Measurements from ENCODE around the gene TBXA2R. TPM values are rescaled to one million over a fixed set of nuclear protein-coding genes. Genes with fewer than 3 reads are reported as not detected.

TBXA2R gene
- total RNA-seq, 1 donor: 1.4 TPM

GRCh38 chr19:3634496-3635045, 27.9 kb upstream of the TBXA2R start:
- Histone ChIP-seq H2AFZ (ENCODE audit: low read length) (no peak overlapping the region), H3K79me2 (ENCODE audit: insufficient read depth, low read length) (no peaks in the 10 kb centered on the region), H3K4me1 (ENCODE audit: insufficient read depth, low read length) (no peaks in the 10 kb centered on the region), H3K27ac (ENCODE audit: low read depth, low read length) (no peak overlapping the region), H3K27me3 (ENCODE audit: insufficient read depth, low read length) (no peaks in the 10 kb centered on the region), H3K4me3 (ENCODE audit: insufficient read depth, low read length) (no peak overlapping the region), H3K9me3 (ENCODE audit: low read depth, low read length) (no peaks in the 10 kb centered on the region), H3K4me2 (ENCODE audit: insufficient read depth, low read length) (no peak overlapping the region), H3K36me3 (ENCODE audit: insufficient read depth, low read length) (peaks cover 7% of the 10 kb centered on the region), H4K20me1 (ENCODE audit: insufficient read depth, low read length) (no peaks in the 10 kb centered on the region)
- no peak for DNase-seq (ENCODE audit: insufficient read length, low spot score, missing footprints)
- TF ChIP-seq CTCF (IDR thresholded peaks at IDR 0.05; ENCODE audit: extremely low read depth, low read depth, low read length): no peak

GRCh38 chr19:3633559-3633988, 26.9 kb upstream of the TBXA2R start:
- H3K79me2 ChIP-seq (ENCODE audit: insufficient read depth, low read length): no peaks in the 10 kb centered on the region

GRCh38 chr19:3632739-3633558, 26.3 kb upstream of the TBXA2R start:
- H3K27me3 ChIP-seq (ENCODE audit: insufficient read depth, low read length): no peaks in the 10 kb centered on the region
- H4K20me1 ChIP-seq (ENCODE audit: insufficient read depth, low read length): no peaks in the 10 kb centered on the region
- no peaks in the 10 kb centered on the region for H3K36me3 ChIP-seq (ENCODE audit: insufficient read depth, low read length)
- no peak for TF ChIP-seq CTCF (IDR thresholded peaks at IDR 0.05; ENCODE audit: extremely low read depth, low read depth, low read length)
- H3K4me3 ChIP-seq (ENCODE audit: insufficient read depth, low read length): no peak overlapping the region
- no peak overlapping the region for H2AFZ ChIP-seq (ENCODE audit: low read length)
- H3K9me3 ChIP-seq (ENCODE audit: low read depth, low read length): no peaks in the 10 kb centered on the region
- H3K79me2 ChIP-seq (ENCODE audit: insufficient read depth, low read length): no peaks in the 10 kb centered on the region
- no peak overlapping the region for H3K27ac ChIP-seq (ENCODE audit: low read depth, low read length)
- no peak for DNase-seq (ENCODE audit: insufficient read length, low spot score, missing footprints)
- no peak overlapping the region for H3K4me2 ChIP-seq (ENCODE audit: insufficient read depth, low read length)
- no peaks in the 10 kb centered on the region for H3K4me1 ChIP-seq (ENCODE audit: insufficient read depth, low read length)

More at GRCh38 chr19:3633559-3633988, 26.9 kb upstream of the TBXA2R start:
- Histone ChIP-seq H3K4me2 (ENCODE audit: insufficient read depth, low read length) (no peak overlapping the region), H4K20me1 (ENCODE audit: insufficient read depth, low read length) (no peaks in the 10 kb centered on the region), H3K4me1 (ENCODE audit: insufficient read depth, low read length) (no peaks in the 10 kb centered on the region), H2AFZ (ENCODE audit: low read length) (no peak overlapping the region), H3K36me3 (ENCODE audit: insufficient read depth, low read length) (peaks cover 2% of the 10 kb centered on the region), H3K4me3 (ENCODE audit: insufficient read depth, low read length) (no peak overlapping the region), H3K9me3 (ENCODE audit: low read depth, low read length) (no peaks in the 10 kb centered on the region), H3K27ac (ENCODE audit: low read depth, low read length) (no peak overlapping the region), H3K27me3 (ENCODE audit: insufficient read depth, low read length) (no peaks in the 10 kb centered on the region)
- DNase-seq (ENCODE audit: insufficient read length, low spot score, missing footprints): no peak
- TF ChIP-seq CTCF (IDR thresholded peaks at IDR 0.05; ENCODE audit: extremely low read depth, low read depth, low read length): no peak

- no peaks in the 10 kb centered on the region for H3K27me3 ChIP-seq (ENCODE audit: insufficient read depth, low read length)
- DNase-seq (ENCODE audit: insufficient read length, low spot score, missing footprints): no peak
- TF ChIP-seq CTCF (IDR thresholded peaks at IDR 0.05; ENCODE audit: extremely low read depth, low read depth, low read length): no peak
Observed at GRCh38 chr19:3632098-3632497, 25.4 kb upstream of the TBXA2R start.

More at GRCh38 chr19:3632098-3632497, 25.4 kb upstream of the TBXA2R start:
- Histone ChIP-seq H3K4me2 (ENCODE audit: insufficient read depth, low read length) (no peak overlapping the region), H2AFZ (ENCODE audit: low read length) (no peak overlapping the region), H3K4me1 (ENCODE audit: insufficient read depth, low read length) (no peaks in the 10 kb centered on the region), H4K20me1 (ENCODE audit: insufficient read depth, low read length) (no peaks in the 10 kb centered on the region), H3K27ac (ENCODE audit: low read depth, low read length) (no peak overlapping the region), H3K9me3 (ENCODE audit: low read depth, low read length) (no peaks in the 10 kb centered on the region), H3K4me3 (ENCODE audit: insufficient read depth, low read length) (no peak overlapping the region), H3K36me3 (ENCODE audit: insufficient read depth, low read length) (no peaks in the 10 kb centered on the region), H3K79me2 (ENCODE audit: insufficient read depth, low read length) (no peaks in the 10 kb centered on the region)
